ENCODE measurements around the gene CLHC1. TPM values are rescaled to one million over a fixed set of nuclear protein-coding genes. Genes with fewer than 3 reads are reported as not detected.
A peak's percentile ranks its signal among the peaks of the same experiment; 100 is the strongest.

Gene CLHC1
- total and polyA plus RNA-seq, 2 of the 8 experiments (the other 6 are each of a cell fraction or from before 2014, with no cell fraction given), result 2.6 to 10.8 TPM

DNA sequence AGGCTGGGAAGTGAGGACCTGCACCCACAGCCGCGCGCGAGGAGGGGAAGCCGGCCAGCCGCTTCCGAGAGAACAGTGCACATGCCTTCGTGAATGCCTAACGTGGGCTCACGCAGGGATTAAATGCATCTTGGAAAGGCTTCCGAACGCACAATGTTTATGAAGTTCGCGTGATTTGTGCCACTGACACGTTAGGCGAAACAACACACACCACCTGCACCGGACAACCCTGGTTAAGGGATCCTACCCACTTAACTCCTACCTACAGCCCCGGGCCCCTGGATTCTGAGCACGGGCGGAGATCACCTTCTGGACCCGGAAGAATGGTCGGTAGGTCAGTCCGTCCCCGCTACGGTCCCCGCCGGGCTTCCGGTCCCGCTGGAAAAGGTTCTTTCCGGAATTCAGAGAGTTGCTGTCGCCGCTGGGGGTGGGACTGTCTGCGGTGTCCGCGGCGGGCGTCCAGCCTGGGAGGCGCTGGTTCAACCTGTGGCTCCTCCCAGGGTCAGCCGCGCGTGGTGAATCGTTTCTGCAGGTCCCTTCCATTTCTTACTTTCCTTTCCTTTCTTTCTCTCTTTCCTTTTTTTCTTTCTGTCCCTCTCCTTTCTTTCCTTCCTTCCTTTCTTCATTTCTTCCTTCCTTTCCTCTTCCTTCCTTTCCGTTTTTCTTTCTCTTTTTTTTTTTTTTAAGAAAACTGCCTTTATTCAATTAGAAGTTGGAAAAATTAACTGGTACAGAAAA lies 37.0 kb upstream of the CLHC1 start, which contains the start of gene MTIF2 (continued):
- TF ChIP-seq SP4 (IDR thresholded peaks at IDR 0.05; ENCODE audit: low read length), result peak; percentile 88; the same call in 1 of the 2 replicates
